Embryonic facial prominence (tissue), 1 donor: ENCODE measurements around the gene ZG16.

Experiments used
- DNase-seq: peaks from one replicate; pipeline ENCODE4 v3.0.0-alpha.2; 2016; ENCODE audit errors: extremely low spot score

The ZG16 gene

DNA sequence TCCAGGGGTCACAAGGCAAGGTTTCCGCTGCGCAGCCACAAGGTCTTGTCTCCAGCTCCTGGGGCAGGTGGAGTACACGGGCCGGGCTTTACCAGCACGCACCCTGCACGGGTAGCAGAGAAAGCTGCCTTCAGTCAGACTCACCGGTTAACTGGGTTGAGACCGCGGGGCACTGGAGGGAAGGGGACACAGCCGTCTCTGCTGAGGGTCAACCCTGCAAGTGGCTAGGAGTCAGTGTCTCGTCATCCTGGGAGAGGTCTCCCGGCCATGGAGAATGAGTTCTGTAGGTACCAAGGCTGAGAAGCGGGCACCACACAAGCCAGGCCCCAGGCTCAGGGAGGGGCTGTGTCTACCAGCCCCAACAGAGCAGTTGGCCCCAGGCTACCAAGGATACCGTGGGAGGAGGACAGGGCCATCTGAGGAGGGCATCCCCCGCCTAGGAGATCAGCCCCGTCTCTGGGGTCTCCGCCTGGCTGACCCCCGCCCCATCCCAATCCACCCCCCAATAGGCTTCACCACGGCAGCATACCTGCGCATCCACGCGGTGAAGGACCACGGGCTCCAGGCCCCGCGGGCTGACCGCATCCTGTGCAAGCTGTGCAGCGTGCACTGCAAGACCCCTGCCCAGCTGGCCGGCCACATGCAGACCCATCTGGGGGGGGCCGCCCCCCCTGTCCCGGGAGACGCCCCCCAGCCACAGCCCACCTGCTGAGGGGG is 31.1 kb downstream of the ZG16 start:
- DNase-seq = no peak

DNA sequence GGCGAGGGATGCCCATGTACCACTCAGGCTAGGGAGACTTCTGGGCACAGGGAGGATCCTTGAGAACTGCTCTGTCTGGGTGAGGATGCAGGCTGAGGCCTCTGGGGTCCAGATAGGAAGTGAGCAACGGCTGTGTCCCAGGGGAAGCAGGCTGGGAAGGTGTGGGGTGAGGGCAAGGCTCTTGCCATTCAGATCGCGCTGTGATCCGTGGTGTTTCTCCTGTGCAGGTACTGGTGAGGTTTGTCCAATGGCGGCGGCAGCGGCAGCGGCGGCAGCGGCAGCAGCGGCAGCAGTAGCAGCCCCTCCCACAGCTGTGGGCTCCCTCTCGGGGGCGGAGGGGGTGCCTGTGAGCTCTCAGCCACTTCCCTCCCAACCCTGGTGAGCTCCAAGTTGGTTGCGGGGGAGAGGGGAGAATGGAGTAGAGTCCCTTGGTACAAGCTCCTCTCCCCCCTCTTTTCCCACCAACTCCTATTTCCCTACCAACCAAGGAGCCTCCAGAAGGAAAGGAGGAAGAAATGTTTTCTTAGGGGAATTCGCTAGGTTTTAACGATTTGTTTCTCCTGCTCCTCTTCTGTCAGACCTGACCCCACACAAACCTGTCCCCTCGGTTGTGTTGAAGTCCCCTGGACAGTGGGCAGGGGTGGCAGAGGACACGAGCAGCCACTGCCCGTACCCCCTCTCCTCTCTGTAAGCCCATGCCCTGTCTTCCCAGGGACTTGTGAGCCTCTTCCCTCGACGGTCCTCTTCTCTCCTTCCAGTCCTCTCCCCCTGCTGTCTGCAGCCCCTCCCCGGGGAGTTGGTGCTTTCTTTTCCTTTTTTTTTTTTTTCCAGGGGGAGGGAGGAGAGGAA is 32.0 kb downstream of the ZG16 start:
- DNase-seq = no peak

GRCh38 chr16:29810699-29811169 is 32.7 kb downstream of the ZG16 start:
- DNase-seq = no peak

DNA sequence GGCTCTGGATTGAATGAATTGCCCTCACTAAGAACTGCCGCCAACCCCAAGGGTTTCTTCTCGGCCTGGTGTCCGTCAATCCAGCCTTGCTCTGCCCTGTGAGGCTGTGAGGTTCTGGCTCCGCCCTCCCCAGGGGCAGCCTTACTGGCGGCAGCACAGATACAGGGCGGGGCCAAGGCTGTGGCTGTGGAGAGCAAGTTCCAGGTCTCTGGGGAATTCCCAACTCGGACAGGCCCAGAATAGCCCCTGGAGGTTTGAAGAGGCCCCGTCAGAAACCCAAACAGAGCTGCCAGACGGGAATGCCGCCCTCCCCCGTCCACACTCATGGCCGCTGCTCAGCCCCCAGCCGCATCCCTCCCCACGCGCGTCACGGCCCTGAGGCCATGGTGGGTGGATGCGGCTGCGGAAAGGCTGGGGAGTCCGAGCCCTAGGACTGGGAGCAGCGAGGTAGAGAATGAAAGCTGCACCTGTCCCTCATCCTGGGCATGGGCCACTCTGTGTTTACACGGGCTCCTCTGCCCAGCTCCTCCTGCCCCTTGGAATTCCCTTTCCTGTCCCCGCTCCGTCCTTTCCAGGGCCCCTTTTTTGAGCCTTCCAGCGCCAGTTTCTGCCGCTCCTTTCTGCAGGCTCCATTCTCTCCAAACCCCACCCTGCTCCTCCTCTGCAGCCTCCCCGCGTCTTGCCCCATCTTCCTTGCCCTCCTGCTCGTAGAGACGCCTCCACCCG is 33.3 kb downstream of the ZG16 start:
- no peak for DNase-seq

GRCh38 chr16:29811896-29812665 is 34.0 kb downstream of the ZG16 start, which contains the start of gene PRRT2:
TSS of gene PRRT2 (plus strand) at chr16:29812193. CDS start at chr16:29813055, 862 bp downstream.
- no peak for DNase-seq

DNA sequence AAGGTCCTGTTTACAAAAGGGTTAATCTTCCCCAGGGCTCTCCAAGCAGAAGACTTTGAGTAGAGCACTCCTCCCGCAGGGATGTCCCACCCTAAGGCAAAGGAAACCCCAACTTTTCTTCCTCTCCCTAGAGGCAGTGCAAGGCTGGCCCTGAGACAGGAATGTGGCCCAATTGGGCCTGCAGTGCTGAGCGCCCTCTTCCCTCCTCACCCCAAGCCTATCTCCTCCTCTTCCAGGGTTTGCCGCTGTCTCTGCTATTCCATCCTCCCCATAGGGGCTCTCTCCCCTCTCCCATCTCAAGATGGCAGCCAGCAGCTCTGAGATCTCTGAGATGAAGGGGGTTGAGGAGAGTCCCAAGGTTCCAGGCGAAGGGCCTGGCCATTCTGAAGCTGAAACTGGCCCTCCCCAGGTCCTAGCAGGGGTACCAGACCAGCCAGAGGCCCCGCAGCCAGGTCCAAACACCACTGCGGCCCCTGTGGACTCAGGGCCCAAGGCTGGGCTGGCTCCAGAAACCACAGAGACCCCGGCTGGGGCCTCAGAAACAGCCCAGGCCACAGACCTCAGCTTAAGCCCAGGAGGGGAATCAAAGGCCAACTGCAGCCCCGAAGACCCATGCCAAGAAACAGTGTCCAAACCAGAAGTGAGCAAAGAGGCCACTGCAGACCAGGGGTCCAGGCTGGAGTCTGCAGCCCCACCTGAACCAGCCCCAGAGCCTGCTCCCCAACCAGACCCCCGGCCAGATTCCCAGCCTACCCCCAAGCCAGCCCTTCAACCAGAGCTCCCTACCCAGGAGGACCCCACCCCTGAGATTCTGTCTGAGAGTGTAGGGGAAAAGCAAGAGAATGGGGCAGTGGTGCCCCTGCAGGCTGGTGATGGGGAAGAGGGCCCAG is 34.9 kb downstream of the ZG16 start:
- no peak for DNase-seq

- DNase-seq = no peak
Measured at GRCh38 chr16:29813644-29814562, 35.8 kb downstream of the ZG16 start.

DNA sequence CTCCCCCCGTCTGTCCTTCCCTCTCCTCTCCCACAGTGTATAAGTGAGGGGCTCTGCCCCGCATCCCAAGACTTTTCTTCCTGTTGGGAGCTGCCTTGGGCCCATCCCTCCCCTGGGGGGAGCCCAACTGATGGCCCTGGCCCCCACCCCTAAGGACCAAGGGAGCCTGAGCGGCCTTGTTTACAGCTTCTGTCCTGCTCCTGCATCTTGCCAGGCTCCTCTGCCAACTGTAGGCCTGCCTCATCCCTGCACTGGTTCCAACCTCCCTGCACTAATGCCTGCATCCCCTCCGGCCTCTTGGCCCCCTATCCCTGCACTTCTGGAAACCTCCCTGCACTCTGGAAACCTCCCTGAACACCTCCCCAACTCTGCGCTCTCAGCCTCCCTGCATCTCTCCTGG is 36.5 kb downstream of the ZG16 start:
- no peak for DNase-seq

- no peak for DNase-seq
Measured at GRCh38 chr16:29815032-29815721, 37.1 kb downstream of the ZG16 start.

GRCh38 chr16:29815793-29816693 is 38.0 kb downstream of the ZG16 start, which contains the start of gene PAGR1:
TSS of gene PAGR1 (plus strand) at chr16:29816152. CDS start at chr16:29816526, 374 bp downstream.
- DNase-seq = peak; percentile 99

DNA sequence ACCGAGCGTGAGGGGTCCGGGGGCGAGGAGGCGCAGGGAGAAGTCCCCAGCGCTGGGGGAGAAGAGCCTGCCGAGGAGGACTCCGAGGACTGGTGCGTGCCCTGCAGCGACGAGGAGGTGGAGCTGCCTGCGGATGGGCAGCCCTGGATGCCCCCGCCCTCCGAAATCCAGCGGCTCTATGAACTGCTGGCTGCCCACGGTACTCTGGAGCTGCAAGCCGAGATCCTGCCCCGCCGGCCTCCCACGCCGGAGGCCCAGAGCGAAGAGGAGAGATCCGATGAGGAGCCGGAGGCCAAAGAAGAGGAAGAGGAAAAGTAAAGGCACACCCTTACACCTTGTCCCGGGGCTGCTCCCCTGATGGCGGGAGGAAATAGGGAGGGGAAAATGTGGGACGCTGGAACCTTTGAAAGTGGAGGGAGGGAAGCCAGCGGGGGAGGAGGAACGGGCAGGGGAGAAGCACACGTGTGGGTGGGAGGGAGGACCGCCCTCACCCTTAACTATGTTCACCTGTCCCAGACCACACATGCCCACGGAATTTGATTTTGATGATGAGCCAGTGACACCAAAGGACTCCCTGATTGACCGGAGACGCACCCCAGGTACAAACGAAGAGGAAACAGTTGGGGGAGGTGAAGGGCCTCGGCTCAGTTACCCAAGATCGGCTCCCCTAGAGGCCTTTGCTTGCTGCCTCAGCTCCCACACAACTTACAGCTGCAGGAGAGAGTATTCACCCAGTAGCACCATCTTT is 38.8 kb downstream of the ZG16 start:
- no peak for DNase-seq

GRCh38 chr16:29818082-29818481 is 40.0 kb downstream of the ZG16 start:
- no peak for DNase-seq

- no peak for DNase-seq
Measured at GRCh38 chr16:29819506-29819905, 41.5 kb downstream of the ZG16 start.

- DNase-seq = no peak
Measured at GRCh38 chr16:29820271-29820701, 42.2 kb downstream of the ZG16 start, which contains the start of gene MVP. TSS of gene MVP (plus strand) at chr16:29820462. CDS start at chr16:29830550, 10,088 bp downstream.

DNA sequence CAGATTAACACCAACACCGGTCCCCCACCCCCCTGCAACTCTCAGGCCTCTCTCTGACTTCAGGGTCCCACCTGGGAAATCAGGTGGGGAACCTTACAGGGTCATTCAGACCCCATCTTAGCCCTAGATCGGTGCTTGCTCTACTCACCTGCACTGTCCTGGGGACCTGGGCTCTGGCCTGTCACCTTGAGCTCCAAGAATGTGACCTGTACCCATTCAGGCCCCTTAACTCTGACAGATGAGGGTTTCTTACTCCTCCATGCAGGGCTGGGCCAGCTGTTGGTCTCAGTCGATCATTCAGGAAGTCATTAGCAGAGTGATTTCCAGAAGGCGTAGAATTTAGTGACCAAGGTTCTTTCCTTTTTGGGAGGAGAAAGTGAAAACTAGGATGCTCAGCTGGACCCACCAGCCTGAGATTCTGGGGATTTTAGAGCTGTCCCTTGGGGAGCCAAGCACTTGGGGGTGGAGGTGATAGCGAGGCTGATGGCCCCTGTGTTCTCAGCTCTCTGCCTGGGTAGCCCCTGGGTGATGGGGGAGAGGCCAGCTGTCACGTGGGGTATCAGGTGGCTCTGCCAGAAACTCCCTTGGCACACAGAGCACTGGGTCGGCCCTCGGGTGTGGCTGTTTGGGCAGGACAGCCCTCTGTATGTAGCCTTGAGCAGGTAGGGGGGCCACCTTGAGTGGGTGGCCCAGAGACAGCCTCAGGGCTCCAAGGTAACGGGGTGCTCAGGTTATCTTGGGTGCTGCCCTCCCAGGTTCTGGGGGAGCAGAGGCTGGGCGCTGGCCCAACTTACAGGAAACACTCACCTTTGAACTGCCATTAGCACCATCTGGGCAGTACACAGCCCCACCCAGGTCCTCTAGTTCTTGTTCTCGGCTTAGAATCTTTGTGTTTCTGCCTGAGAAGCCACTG is 42.9 kb downstream of the ZG16 start:
- DNase-seq = no peak
